IPS-18a (cell line): Measurements from ENCODE around the gene ZNF236.

Experiments used
- H3K27ac ChIP-seq: one replicate; pipeline ENCODE4 v1.5.1; 2013; ENCODE audit warnings: low read length
- H3K27me3 ChIP-seq: one replicate; pipeline ENCODE4 v1.6.1; 2013; ENCODE audit warnings: mild to moderate bottlenecking, low read length; ENCODE audit not compliant: control insufficient read depth, insufficient read depth
- H3K36me3 ChIP-seq: one replicate; pipeline ENCODE4 v1.6.1; 2013; ENCODE audit warnings: low read depth, low read length; ENCODE audit not compliant: control insufficient read depth
- H3K4me1 ChIP-seq: one replicate; pipeline ENCODE4 v1.6.1; 2013; ENCODE audit warnings: low read depth, low read length; ENCODE audit not compliant: control insufficient read depth
- H3K4me3 ChIP-seq: one replicate; pipeline ENCODE4 v1.5.1; 2013; ENCODE audit warnings: low read length
- H3K9ac ChIP-seq: one replicate; pipeline ENCODE4 v1.6.1; 2013; ENCODE audit warnings: mild to moderate bottlenecking, low read length, moderate library complexity
- H3K9me3 ChIP-seq: one replicate; pipeline ENCODE4 v1.6.1; 2013; ENCODE audit warnings: low read depth, low read length; ENCODE audit not compliant: control insufficient read depth

Gene ZNF236

DNA sequence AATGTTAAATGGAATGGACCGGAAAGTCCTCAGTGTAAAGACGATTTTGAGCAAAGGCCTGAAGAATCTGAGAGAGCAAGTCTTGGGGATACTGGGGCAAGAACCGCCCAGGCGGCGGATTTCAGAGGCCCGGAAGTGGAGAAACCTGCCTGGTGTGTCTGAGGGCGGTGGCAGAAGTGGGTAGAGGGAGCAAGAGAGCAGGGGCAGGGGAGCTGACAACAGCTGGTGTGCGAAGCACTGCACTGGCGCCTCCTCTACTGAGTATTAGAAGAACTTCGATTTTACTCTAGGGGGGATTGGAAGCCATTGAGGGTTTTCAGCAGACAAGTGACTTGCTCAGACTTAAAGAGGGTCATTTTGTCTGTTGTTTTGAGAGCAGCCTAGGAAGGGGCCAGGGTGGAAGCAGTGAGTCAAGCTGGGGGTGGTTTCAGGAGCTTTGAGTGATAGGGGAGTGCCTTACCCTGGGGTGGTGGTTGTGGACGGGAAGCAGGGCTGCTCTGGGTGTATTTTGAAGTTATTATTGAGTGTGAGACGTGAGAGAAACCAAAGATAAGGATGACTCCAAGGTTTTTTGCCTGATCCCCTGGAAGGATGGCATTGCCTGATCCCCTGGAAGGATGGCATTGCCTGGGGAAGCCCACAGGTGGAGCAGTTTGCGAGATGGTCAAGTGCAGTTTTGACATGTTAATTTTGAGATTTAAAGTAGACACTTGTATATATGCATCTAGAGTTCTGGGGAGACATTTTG is 52.5 kb downstream of the ZNF236 start:
- no peaks in the 10 kb centered on the region for H3K4me1 ChIP-seq
- H3K27me3 ChIP-seq: no peaks in the 10 kb centered on the region
- no peak overlapping the region for H3K4me3 ChIP-seq
- H3K9ac ChIP-seq: no peak overlapping the region
- no peaks in the 10 kb centered on the region for H3K9me3 ChIP-seq
- peaks cover 21% of the 10 kb centered on the region for H3K36me3 ChIP-seq
- no peak overlapping the region for H3K27ac ChIP-seq

DNA sequence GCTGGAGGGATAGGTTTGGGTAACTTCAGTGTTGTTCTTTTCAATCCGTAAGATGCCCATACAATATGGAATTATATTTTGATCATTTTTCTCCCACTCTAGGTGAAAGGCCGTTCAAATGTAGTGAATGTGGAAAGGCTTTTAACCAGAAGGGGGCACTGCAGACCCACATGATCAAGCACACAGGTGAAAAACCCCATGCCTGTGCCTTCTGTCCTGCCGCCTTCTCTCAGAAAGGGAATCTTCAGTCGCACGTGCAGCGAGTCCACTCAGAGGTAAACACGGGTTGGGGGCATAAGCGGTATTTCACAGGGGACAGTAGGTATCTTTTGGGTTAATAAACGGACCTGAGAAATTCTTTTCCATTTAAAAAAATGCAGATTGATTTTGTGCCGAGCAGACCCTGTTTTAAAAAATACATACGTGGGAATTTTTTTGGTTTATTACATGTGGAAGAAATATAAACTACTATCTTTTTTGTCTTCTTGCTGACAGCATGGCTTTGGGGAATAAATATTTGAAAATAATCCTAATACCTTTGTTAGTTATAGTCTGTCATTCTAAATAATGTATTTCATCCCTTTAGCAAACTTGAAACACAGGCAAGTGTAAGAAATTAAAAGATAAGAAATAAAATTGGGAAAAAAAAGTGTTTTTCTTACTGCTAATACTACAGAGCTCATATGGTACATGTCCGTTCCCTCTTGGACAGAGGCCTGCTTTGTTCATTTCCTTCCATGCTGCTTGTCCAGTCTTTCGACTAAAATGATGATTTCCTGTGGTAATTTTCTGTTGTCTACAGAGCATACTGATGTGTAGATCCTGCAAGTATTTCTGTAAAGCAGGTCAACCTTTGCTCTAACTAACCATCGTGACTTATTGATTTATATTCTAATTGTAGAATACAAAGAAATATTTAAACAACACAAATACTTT is 53.3 kb downstream of the ZNF236 start:
- H3K4me3 ChIP-seq: no peak overlapping the region
- no peak overlapping the region for H3K9ac ChIP-seq
- peaks cover 28% of the 10 kb centered on the region for H3K36me3 ChIP-seq
- no peak overlapping the region for H3K27ac ChIP-seq
- no peaks in the 10 kb centered on the region for H3K9me3 ChIP-seq
- H3K27me3 ChIP-seq: no peaks in the 10 kb centered on the region
- no peaks in the 10 kb centered on the region for H3K4me1 ChIP-seq

DNA sequence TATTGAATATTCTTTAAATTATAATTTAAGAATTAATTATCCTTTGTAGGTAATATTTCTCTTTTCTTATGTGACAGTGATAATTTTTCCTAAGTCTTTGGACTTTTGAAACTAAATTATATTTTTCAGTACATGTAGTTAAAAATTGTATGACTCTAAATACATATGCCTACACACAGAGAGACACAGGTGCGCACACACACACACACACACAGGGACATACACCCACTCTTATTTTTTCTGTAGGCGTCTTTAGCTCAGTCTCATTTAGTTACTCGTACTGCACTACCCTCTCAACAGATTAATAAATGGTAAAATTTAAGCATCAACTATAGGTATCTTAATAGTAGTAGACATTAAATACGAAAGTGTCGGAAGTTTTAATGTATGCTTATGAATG is 56.1 kb downstream of the ZNF236 start:
- H3K27ac ChIP-seq: no peak overlapping the region
- H3K36me3 ChIP-seq: peaks cover 38% of the 10 kb centered on the region
- no peaks in the 10 kb centered on the region for H3K9me3 ChIP-seq
- H3K27me3 ChIP-seq: no peaks in the 10 kb centered on the region
- H3K4me3 ChIP-seq: no peak overlapping the region
- H3K4me1 ChIP-seq: no peaks in the 10 kb centered on the region
- H3K9ac ChIP-seq: no peak overlapping the region

DNA sequence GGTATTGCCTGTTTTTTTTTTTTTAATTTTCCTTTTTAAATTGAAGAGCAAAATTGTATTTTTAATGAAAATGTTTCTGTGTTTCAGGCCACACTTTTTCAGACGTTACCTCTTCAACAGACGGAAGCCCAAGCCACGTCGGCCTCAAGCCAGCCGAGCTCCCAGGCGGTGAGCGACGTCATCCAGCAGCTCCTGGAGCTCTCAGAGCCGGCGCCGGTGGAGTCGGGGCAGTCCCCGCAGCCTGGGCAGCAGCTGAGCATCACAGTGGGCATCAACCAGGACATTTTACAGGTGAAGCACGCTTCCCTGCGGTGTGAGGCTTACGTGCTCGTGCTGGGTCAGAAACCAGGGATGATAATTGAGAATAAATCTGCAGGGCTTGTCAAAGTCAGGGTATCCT is 57.7 kb downstream of the ZNF236 start:
- no peak overlapping the region for H3K4me3 ChIP-seq
- no peaks in the 10 kb centered on the region for H3K4me1 ChIP-seq
- H3K9ac ChIP-seq: no peak overlapping the region
- no peaks in the 10 kb centered on the region for H3K27me3 ChIP-seq
- peaks cover 43% of the 10 kb centered on the region for H3K36me3 ChIP-seq
- H3K9me3 ChIP-seq: no peaks in the 10 kb centered on the region
- no peak overlapping the region for H3K27ac ChIP-seq

DNA sequence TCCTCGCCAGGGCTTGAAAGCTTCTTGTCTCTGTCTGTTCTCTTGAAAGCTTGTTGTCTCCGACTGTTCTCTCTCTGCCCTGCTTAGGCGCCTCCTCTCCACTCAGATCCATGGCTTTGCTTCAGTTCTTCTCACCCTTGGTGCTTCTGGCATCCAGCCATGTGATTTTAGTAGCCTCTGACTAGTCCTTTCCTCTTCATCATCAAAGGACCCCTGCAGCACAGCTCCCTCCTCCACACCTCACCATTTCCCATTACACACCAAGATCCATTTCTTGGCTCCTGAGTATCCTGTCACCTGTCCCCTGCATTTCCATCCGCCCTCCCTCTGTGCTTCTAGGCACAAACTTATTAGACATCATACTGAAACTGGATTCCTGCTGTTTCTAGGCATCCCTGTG is 59.4 kb downstream of the ZNF236 start:
- no peak overlapping the region for H3K4me3 ChIP-seq
- H3K27ac ChIP-seq: no peak overlapping the region
- no peaks in the 10 kb centered on the region for H3K4me1 ChIP-seq
- H3K27me3 ChIP-seq: no peaks in the 10 kb centered on the region
- no peak overlapping the region for H3K9ac ChIP-seq
- H3K36me3 ChIP-seq: peaks cover 43% of the 10 kb centered on the region
- no peaks in the 10 kb centered on the region for H3K9me3 ChIP-seq

DNA sequence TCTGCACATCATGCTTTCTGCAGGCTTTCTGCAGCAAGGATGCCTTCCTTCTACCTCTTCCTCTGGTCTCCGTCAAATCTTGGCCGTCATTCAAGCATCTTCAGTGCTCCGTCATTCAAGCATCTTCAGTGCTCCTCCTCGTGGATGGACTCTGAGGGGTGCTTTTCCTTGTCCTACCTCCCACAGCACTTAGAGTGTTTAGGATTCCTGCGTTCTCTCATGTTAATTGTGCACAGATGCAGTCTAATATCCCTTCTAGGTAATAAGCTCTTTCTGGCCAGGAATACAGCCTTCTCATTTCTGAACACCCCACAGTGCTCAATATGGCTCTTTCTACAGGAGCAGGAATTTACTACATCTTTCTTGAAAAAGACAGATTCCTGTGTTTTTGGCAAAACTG is 59.8 kb downstream of the ZNF236 start:
- Histone ChIP-seq H3K9me3 (no peaks in the 10 kb centered on the region), H3K27me3 (no peaks in the 10 kb centered on the region), H3K27ac (no peak overlapping the region), H3K4me3 (no peak overlapping the region), H3K9ac (no peak overlapping the region), H3K36me3 (peaks cover 43% of the 10 kb centered on the region), H3K4me1 (no peaks in the 10 kb centered on the region)

DNA sequence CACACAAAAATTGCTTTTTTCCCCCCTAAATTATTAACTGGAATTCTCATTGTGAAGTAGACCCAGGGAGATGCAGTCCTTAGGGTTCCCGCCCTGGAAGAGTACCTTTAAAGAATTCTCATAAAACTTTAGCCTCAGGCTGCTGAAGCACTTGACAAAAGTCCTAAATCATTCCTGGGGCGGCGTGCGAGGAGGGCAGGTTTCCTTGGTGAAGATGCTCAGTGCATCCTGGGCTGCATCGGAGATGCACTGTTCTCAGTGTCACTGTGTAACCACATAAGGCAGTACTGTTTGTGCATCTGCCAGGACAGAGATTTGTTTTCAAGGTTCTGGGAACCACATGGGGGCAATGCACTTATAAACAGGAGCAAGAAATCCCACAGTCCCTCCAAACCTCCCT is 62.6 kb downstream of the ZNF236 start:
- Histone ChIP-seq H3K27me3 (no peaks in the 10 kb centered on the region), H3K36me3 (peaks cover 36% of the 10 kb centered on the region), H3K27ac (no peak overlapping the region), H3K4me1 (no peaks in the 10 kb centered on the region), H3K9ac (no peak overlapping the region), H3K9me3 (no peaks in the 10 kb centered on the region), H3K4me3 (no peak overlapping the region)

DNA sequence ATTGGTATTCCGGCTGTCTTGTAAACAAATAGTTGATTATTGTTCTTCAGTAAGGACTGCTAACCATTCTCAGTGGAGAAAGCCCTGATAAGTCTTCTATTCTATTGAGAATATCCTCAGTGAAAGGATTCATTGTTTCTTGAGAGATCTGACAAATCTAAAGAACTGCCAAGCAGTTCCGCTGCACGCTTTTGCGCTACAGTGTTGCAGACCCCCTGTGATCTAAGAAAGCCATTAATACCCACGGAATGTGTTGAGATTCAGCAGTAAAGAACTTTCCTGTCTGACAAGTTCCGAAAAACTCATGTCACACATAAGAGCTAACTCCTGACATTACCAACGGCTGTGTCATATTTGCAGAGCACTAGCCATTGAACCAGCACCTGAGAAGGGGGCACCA is 63.8 kb downstream of the ZNF236 start:
- Histone ChIP-seq H3K9me3 (no peaks in the 10 kb centered on the region), H3K27me3 (no peaks in the 10 kb centered on the region), H3K27ac (no peak overlapping the region), H3K36me3 (peaks cover 26% of the 10 kb centered on the region), H3K9ac (no peak overlapping the region), H3K4me1 (no peaks in the 10 kb centered on the region), H3K4me3 (no peak overlapping the region)

DNA sequence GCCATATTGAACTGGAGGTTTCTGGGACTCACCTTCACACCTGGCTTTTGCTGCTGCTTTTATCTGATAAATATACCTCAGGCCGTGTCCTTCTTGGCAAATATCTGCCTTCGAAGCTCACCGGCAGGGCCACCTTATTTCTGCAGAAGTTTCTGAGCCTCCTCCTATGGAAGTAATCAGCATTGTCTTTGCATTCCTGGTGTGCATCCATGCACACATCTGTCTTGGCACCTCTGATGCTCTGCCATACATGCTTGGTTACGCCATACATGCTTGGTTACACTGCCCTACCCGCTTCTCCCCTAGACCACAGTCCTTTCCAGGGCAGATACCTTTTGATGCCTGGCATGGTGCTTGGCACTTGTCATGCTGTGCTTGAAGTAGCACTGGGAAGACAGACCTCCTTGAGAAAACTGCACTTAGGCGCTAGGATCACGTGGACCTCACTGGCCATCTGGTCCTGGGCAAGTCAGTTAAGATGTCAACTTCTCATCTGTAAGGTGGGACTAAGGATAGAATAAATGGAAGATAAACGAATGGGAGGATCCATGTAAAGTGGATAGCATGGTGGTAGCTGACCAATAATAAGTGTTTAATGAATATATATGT is 66.8 kb downstream of the ZNF236 start:
- no peaks in the 10 kb centered on the region for H3K27me3 ChIP-seq
- no peak overlapping the region for H3K9ac ChIP-seq
- no peaks in the 10 kb centered on the region for H3K4me1 ChIP-seq
- H3K27ac ChIP-seq: no peak overlapping the region
- H3K4me3 ChIP-seq: no peak overlapping the region
- peaks cover 8% of the 10 kb centered on the region for H3K36me3 ChIP-seq
- no peaks in the 10 kb centered on the region for H3K9me3 ChIP-seq

DNA sequence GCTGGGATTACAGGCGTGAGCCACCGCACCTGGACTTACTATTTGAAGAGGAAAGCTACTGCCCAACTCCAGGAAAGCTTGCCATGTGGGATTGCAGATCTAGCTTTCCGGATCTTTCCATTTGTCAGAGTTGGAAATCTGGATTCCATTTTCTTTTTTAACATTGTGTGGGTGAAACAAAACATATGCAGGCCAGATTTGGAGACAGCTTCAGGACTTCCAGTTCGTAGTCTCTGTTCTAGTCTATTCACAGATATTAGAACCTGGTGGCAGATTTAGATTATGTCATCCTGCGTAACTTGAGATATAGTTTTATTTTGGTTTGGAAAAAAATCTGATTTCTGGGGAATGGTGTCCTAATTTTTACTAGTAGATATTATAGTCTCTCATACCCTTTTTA is 70.5 kb downstream of the ZNF236 start:
- H3K27ac ChIP-seq: no peak overlapping the region
- H3K4me3 ChIP-seq: no peak overlapping the region
- H3K36me3 ChIP-seq: peaks cover 29% of the 10 kb centered on the region
- H3K9ac ChIP-seq: no peak overlapping the region
- H3K4me1 ChIP-seq: no peaks in the 10 kb centered on the region
- no peaks in the 10 kb centered on the region for H3K9me3 ChIP-seq
- no peaks in the 10 kb centered on the region for H3K27me3 ChIP-seq

DNA sequence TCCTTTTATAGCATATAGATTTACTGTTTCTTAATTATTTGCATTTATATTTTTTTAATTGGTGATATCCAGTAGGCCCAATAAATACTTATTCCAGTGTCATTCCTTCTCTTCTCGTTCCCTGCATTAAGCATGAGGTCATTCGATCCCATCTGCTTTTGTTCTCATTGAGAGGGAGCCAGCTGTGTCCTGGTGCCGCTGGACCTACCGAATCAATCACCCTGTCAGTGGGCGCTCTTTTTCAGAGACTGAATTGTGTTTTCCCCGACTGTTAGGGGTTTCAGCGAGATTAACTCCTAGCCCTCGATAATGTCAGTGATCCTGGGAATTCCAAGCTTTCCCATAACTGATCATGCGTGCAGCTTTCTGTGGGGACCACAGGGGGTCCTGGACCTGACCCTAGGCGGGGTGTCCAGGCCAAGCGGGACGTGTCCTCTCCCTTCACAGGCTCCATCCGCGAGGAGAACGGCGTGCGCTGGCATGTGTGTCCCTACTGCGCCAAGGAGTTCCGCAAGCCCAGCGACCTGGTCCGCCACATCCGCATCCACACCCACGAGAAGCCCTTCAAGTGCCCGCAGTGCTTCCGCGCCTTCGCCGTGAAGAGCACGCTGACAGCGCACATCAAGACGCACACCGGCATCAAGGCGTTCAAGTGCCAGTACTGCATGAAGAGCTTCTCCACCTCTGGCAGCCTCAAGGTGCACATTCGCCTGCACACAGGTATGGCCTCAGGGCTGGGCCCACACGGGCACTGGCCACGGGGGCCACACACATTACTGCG is 72.4 kb downstream of the ZNF236 start:
- Histone ChIP-seq H3K4me1 (no peaks in the 10 kb centered on the region), H3K4me3 (no peak overlapping the region)

More for the DNA sequence above, 72.4 kb downstream of the ZNF236 start:
- H3K27me3 ChIP-seq: no peaks in the 10 kb centered on the region
- peaks cover 33% of the 10 kb centered on the region for H3K36me3 ChIP-seq
- no peak overlapping the region for H3K9ac ChIP-seq
- H3K27ac ChIP-seq: no peak overlapping the region
- no peaks in the 10 kb centered on the region for H3K9me3 ChIP-seq
